HG03039 (cell line): ENCODE data around the gene ZNF367.

ENCODE experiments used
- ATAC-seq: cut with Tn5 transposase; IDR thresholded peaks from one replicate; pipeline ENCODE4 v1.9.1; 2021; ENCODE audit warnings: mild to moderate bottlenecking, moderate library complexity; ENCODE audit not compliant: unreplicated experiment

ZNF367 gene

DNA sequence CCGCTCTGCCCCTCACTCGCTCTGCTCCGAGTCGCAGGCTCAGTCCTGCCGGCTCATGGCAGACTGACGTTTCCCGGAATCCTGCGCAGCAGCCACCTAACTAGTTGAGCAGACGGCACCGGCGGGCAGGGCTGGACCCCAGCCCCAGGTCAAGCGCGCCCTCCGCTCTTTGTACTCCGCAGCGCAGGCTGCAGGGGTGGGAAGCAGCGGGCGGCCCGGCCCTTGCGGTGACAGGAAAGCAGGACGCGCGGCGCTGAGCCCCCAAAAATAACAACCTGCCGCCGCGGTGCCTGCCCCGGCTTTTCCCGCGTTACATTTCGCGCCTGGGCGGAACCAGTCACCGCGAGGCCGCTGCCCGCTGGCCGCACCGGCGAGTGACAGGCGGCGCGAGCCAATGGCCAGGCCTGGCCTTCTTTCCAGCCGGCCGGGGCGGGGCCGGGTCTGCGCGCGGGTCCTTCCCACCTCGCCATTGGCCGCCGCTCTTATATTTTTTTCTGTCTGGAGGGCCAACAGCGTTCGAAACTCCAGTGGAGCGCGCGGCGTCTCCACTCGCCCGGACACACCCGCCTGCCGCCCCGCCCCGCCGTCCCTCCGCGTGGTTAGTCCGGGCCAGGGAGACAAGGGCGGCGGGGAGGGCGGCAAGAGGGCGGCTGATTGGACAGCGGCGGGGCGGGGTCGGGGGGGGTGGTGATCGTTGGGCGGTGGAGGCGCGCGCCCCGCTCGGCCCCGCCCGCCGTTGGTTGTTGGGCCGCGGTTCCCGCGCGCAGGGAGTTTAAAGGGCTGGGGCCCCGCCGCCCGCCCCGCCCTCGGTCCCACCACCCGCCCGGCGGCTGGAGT, at the start of gene ZNF367:
TSS of gene ZNF367 (minus strand) at position 288 of the 837 bp plus-strand sequence. CDS start 338 bp downstream, outside the sequence.
- ATAC-seq: peak; percentile 65

DNA sequence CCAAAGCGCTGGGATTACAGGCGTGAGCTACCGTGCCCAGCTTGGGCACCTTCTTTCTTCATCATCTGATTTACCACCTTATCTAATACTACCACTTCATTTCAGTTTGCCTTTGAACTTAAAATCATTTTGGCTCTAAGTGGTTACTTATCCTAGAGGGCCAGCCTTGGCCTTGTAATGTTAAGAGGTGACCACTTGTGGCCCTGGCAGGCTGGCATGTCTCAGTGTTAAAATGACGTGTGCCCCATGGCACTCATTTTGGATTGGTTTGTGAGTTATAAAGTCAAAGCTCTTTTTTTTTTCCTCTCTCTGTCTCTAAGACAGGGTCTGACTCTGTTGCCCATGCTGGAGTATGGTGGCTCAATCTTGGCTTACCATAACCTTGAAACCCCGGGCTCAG, 49.6 kb upstream of the ZNF367 start:
- ATAC-seq: no peak

DNA sequence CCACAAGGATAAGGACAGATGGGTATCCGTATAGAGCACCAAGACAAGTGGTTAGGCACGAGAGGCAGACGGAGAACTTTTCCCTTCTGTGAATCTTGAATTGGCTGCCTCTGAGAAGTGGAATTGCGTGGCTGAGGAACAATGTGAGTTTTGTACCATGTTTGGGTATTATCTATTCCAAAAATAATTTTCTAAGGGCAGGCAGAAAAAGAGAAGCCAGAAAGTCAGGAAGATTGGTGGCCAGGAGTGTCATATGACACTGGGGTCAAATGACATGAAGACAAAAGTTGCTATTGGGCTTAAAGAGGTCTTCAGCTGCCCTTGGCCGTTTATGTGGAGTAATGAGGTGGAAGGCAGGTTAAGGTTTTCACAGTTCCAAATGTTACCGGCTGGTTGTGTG, 46.3 kb upstream of the ZNF367 start:
- no peak for ATAC-seq

DNA sequence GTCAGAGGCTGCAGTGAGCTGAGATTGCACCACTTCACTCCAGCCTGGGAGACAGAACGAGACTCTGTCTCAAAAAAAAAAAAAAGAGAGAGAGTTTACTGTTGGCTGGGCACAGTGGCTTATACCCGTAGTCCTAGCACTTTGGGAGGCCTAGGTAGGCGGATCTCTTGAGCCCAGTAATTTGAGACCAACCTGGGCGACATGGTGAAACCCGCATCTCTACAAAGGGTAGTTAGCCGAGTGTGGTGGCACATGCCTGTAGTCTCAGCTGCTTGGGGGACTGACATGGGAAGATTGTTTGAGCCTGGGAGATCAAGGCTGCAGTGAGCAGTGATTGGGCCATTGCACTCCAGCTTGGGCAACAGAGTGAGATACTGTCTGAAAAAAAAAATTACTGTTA, 44.4 kb upstream of the ZNF367 start:
- ATAC-seq: no peak

DNA sequence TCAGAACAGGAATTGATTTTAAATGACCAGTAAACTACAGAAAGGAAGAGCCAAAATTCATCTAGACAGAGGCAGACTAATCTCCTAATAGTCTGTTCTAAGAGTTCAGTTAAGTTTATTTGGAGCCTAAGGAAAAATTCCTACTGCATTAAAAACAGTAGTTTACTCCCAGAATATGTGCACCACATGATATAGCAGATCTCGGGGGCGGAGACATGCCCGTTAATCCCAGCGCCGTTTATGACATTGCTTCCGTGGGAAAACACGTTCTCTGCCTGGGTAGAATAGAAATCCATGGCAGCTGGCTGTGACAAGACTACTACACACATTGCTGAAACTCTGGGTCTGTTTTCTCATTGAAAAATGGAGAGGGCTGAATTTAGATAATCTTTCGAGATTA, 43.2 kb upstream of the ZNF367 start:
- no peak for ATAC-seq

DNA sequence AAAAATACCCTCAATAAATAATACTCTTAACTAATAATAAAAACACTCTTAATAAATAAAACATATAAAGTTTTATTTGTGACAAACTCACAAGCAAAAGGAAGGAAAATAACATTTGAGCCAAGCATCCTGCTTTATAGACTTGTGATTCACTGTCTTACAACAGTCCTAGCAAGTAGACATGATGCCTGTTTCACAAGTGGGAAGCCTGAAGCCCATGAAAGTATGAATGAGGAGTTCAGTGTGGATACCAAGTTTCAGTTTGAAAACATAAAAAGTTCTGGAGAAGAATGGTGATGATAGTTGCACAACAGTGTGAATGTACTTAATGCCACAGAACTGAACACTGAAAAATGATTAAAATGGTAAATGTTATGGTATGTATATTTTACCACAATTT, 42.7 kb upstream of the ZNF367 start:
- ATAC-seq: no peak

DNA sequence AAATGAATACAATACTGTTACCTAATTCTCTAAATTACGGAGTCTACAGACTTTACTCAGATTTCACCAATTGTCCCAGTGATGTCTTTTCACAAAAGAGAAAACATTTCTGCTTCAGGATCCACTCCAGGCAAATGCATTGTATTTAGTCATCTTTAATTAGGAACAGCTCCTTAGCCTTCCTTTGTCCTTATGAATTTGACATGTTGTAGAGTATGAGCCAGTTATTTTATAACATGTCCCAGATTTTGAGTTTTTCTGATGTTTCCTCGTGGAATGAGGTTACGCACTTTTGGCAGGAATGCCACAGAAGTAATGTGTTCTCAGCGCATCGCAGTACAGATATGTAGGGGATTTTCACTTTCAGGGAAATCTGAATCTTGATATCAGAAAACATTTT, 42.3 kb upstream of the ZNF367 start:
- no peak for ATAC-seq

DNA sequence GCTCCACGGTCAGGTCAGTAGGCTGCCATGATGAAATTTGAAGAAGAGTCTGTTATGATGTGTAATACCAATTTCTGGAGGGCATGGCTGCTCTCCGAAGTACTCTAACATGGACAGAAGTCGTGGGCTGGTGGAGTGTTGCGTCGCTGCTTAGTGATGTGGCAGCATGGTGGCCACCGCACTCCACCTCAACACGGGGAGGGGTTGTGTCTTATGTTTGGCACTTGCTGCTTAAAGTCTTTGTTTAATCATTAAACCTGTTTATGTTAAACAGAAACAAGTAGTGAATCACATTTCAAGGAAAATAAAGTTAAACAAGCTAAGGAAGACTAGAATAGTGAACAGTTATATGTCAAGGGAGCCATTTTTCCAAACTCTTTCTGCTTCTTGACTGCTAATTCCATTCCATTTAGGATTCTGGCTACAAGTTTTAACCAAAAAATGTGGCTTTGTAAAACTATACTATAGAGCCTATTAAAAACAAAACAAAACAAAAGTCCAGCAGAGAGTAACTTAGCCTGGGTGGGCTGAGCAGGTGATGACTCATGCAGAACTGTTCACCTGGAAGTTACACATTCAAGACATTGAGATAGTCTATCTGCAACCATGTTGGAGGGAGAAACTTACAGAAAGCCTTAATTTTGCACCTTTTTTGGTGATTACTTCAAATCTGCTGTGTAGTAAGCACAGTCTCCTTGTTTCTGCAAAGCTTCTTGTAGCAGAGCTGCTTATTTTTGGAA, 41.3 kb upstream of the ZNF367 start:
- no peak for ATAC-seq

DNA sequence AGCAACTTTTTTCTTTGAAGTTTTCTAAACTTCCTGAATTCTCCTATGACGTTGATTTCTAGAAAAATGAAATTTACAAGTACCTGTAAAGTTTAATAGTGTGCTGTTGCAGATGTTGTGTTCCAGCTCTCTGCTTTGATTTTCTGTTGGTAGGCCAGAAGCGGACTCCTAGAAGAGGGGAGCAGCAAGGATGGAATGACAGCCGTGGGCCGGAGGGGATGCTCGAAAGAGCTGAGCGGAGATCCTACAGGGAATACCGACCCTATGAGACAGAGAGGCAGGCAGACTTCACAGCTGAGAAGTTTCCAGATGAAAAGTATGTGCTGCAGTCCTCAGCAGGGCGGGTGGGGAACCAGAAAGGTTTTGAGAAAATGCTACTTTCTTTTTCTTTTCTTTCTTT, 40.1 kb upstream of the ZNF367 start:
- ATAC-seq: no peak

DNA sequence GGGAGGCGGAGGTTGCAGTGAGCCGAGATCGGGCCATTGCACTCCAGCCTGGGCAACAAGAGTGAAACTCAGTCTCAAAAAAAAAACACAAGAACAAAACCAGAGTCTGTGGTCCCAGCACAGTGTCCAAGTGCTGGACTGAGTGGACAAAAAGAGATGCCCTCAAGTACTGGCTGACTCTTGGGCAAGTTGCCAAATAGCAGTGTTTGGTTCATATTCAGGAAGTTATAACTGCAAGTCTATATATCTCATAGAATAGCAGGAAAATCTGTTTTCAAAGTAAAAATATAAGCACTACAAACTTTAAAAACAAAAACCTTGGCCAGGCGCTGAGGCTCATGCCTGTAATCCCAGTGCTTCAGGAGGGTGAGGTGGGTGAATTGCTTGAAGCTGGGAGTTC, 39.1 kb upstream of the ZNF367 start:
- no peak for ATAC-seq

DNA sequence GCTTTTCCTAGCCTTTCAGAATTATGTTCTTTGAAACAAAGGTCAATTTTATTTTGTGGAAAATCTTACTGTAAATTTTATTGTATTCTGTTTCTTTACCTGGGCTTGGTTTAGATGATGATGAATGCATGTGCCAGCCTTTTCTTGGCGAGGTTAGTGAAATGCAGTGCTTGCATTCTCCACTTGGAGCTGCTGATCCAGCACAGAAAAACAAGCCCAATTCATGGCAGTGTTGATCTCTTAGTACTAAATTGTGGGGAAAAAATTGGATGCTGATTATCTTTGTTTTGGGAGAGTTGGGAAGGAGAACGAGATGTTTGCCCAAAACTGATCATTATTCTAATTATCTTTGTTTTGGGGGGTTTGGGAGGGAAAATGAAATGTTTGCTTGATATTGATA, 35.5 kb upstream of the ZNF367 start:
- ATAC-seq: no peak

DNA sequence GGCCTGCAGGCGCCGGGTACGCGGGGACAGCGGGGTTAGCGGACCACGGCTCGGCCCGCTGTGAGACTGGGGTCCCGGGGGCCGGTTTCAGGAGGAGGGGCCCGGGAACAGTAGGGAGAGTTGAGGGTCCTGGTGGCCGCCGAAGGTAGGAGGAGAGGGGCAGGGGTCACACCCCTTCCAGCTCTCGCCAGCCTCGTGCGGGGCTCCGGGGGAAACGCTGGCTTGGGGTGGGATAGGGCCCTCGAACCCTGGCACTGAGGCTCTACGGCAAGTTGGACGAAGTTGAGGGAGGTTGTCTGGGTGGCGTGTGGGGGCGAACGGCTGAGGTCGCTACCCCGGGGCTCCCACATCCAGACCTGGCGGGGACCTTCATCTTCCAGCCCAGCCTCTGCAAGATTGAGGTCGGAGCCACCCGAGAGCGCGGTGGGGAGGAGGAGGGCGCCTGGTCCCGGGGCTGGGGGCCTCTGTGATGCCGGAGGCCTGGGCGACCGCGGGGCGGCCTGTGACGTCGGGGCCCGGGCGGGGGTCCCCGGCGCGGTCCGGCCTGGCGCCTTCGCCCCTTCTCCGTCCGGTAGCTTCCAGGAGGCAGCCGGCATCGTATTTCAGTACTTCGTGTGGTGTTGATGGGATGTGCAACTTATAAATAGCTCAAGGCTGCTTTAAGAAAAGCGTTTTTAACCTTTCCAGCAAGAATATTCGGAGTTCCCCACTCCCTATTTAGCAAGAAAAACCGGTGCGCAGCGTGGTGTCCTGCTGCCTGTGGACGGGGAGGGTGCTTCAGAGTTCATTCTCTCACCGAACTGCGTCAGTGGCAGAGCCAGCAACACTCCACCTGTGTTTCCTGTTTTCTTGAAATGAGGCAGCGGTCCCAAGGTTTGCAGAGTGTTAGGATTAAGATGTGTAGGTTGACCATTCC, 32.7 kb upstream of the ZNF367 start:
- ATAC-seq: no peak

DNA sequence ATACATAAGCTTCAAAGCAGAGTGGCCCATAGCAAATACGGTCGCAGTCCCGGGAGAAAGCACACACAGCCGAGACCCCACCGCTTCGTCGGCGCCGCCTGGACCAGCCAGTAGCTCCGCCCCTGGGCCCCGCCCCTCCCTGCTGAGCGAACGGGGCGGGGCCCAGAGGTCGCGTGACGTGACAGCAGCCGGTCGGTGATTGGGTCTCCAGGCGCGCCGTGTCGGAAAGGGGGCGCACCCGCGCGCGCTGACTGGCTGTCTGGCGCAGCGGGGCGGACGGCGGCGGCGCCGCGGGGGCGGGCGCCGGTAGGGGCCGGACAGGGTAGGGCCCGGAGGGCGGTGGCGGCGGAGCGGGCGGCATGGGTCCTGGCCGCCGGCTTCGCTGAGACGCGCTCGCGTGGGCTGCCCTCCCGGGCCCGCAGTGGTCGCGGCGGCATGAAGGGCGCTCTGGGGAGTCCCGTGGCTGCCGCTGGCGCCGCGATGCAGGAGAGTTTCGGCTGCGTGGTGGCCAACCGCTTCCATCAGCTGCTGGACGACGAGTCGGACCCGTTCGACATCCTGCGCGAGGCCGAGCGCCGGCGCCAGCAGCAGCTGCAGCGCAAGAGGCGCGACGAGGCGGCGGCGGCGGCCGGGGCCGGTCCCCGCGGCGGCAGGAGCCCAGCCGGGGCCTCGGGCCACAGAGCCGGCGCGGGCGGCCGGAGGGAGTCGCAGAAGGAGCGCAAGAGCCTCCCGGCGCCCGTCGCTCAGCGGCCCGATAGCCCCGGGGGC, 31.9 kb upstream of the ZNF367 start, which contains the start of gene HABP4:
TSS of gene HABP4 (plus strand) at position 325 of the 768 bp plus-strand sequence. CDS start at position 436, 111 bp downstream.
- peak; percentile 90 for ATAC-seq

DNA sequence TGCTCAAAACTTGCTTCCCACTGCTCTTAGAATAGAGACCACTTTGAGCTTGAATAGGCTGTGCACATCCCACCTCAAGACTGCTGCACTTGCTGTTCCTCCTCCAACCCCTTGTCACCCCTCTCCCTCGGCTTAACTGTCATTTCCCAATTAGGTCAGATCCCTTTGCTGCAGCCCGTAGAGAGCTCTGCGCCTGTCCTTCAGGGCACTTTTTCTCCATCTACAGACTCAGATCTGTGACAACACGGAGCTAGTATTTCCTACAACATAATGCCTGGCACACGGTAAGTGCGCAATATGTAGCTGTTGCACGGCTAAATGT, 31.3 kb upstream of the ZNF367 start:
- ATAC-seq: peak; percentile 8

DNA sequence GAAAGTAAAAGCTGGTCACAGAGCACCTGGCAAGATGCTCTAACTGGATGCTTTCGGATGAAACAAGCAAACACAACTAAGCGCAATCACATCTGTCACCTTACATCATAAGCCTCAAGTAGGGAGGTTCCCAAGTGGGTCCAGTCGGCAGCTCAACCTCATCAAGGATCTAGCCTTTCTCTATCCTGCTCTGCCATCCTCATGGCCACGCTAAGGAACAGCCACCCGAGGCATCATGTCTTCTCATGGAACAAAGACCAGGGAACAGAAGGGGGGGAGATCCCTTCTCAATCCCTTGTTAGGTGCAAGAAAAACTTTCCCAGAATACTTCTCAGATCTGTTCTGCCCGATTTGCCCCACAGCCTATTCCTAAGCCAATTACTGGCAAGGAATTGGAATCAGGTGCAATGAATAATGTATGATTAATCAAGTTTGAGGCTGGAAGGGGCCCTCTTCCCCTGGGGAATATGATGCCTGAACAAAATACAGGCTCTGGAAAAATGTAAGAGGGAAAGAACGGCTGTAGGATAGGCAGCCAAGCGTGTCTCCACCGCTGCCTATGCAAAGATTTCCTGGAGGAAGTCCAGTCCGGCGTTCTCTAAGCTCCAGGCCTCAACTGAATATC, 30.5 kb upstream of the ZNF367 start:
- no peak for ATAC-seq

DNA sequence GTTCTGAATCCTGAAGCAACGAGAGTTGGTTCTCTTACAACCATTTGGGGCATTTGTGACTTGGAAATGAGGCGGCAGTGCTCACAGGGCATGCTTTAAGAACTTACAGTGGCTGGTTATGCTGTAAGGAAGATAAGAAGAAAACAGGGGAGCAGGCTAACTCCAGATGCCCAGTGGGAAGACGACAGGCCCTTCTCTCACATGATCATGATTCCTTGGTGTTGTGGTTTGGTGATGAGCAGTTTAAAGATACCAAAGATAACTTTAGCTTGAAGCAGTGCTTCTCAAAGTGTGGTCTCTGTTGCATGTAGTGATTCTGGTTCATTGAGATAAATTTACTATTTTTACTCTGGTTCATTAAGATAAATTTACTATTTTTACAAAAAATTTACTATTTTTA, 29.2 kb upstream of the ZNF367 start:
- no peak for ATAC-seq

DNA sequence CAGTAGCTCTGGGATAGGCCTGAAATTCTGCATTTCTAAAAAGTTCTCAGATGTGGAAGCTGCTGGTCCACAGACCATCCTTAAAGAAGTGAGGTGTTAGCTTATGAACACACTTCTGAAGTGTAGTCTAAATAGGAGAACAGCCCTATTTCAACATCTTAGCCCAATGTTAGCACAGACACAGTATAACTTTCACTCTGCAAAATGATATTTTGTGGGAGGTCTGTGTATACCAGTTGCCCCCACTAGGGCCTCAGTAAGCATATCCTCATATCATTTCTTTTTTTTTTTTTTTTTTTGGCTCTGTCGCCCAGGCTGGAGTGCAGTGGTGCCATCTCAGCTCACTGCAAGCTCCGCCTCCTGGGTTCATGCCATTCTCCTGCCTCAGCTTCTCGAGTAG, 24.3 kb upstream of the ZNF367 start:
- no peak for ATAC-seq

DNA sequence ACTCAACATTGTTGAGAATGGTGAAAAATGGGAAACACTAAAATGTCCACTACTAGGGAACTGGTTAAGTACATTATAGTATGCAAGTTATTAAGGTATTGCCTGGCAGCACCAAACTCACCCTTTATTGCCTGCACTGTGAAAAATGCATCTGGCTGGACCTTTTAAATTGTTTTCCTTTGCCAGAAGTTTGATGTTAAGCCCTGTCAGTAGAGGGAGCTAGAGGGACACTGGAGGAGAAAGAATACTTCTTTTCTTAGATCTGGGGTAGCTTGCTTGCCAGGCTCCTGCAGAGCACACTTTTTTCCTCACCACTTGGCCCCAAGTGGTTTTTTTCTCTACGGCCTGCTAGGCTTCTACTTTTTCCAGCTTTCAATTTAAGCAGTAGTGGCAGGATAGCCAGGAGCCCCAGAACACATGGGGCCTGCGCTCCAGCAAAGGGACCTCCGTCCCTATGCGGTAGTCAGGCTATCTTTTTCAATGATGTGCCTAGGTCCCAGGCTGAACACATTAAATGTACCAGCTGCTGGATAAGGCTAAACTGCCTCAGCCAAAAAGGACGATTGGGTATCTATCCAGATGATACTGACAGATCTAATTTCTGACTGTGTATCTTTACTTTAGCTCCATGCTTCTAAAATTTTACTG, 23.8 kb upstream of the ZNF367 start:
- no peak for ATAC-seq

DNA sequence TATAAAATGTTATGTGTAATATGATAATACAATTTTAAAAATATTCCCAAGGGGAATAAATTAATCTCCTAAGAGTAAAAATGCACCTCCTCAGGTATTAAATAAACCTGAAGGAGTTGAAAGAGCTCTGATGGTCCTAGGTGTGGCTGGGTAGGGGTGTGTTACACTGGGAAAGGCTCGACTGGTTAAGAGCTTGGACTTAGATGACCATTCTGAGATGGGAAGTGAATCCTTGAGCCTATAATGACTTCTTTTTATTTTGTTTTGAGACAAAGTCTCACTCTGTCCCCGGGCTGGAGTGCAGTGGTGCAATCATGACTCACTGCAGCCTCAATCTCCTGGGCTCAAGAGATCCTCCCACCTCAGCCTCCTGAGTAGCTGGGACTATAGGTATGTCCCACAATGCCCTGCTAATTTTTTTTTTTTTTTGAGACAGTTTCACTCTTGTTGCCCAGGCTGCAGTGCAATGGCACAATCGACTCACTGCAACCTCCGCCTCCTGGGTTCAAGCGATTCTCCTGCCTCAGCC, 22.6 kb upstream of the ZNF367 start:
- ATAC-seq: no peak
